Natural killer cell (primary cell): ENCODE results near the gene CBY2. TPM values are rescaled to one million over a fixed set of nuclear protein-coding genes. Genes with fewer than 3 reads are reported as not detected.
"Not testable (repeated sequence)": the region's sequence is repeated elsewhere in the genome, so short reads cannot be mapped to it uniquely, and the experiment has no call there.

Experiments
- ATAC-seq, 3 donors: fragments of 150-1000 bp in 2 of 3; fragments of 200-7000 bp in 1 of 3; cut with Tn5 transposase; 1 replicate in 1 of 3; 2 replicates in 2 of 3; pipeline ENCODE4 v1.10.0; 2021; ENCODE audit warnings: mild to moderate bottlenecking in 2 of 3, moderate library complexity in 2 of 3
- DNase-seq, 2 donors: peaks; one replicate each; pipeline versions ENCODE4 v3.0.0 to v3.0.0-alpha.2; 2013 to 2021; ENCODE audit warnings: mixed read lengths in 1 of 2
- H3K27ac ChIP-seq: one replicate; pipeline ENCODE4 v1.5.1; 2013; ENCODE audit warnings: mild to moderate bottlenecking, low read length
- H3K27me3 ChIP-seq: one replicate; pipeline ENCODE4 v1.6.1; 2013; ENCODE audit warnings: low read length; ENCODE audit not compliant: control insufficient read depth, insufficient read depth
- H3K36me3 ChIP-seq: one replicate; pipeline ENCODE4 v1.6.1; 2013; ENCODE audit warnings: low read length; ENCODE audit not compliant: control insufficient read depth, insufficient read depth
- H3K4me1 ChIP-seq: one replicate; pipeline ENCODE4 v1.6.1; 2013; ENCODE audit warnings: low read length; ENCODE audit not compliant: control insufficient read depth, insufficient read depth
- H3K4me3 ChIP-seq: one replicate; pipeline ENCODE4 v1.5.1; 2013; ENCODE audit warnings: low read length
- H3K9me3 ChIP-seq: one replicate; pipeline ENCODE4 v1.6.1; 2013; ENCODE audit warnings: low read length; ENCODE audit not compliant: control insufficient read depth, insufficient read depth
- H3K27ac Mint-ChIP-seq, 2 donors: one replicate each; pipeline ENCODE4 v1.8.0; 2022; ENCODE audit warnings: mild to moderate bottlenecking in 2 of 2, mixed read lengths in 2 of 2, moderate library complexity in 1 of 2
- H3K27me3 Mint-ChIP-seq, 2 donors: one replicate each; pipeline ENCODE4 v1.8.0; 2022; ENCODE audit warnings: low read depth in 2 of 2, mixed read lengths in 2 of 2
- H3K36me3 Mint-ChIP-seq: one replicate; pipeline ENCODE4 v1.8.0; 2022; ENCODE audit warnings: mixed read lengths
- H3K4me1 Mint-ChIP-seq, 2 donors: one replicate each; pipeline ENCODE4 v1.8.0; 2022; ENCODE audit warnings: mixed read lengths in 2 of 2
- H3K4me3 Mint-ChIP-seq: one replicate; pipeline ENCODE4 v1.8.0; 2022; ENCODE audit warnings: mild to moderate bottlenecking, moderate library complexity, mixed read lengths
- H3K9me3 Mint-ChIP-seq, 2 donors: one replicate each; pipeline ENCODE4 v1.8.0; 2022; ENCODE audit warnings: mixed read lengths in 2 of 2
- CTCF ChIP-seq: fragments of 200-600 bp; IDR thresholded peaks from one replicate; pipeline ENCODE4 v1.8.0; 2022; ENCODE audit warnings: antibody characterized with exemption
- WGBS: methylation state at CpG from one replicate; pipeline ENCODE4 v1.1.7; 2013; ENCODE audit warnings: missing lambda C conversion rate; ENCODE audit not compliant: insufficient coverage; 5-methylcytosine and 5-hydroxymethylcytosine counted together
- intact Hi-C: fragments of 100-400 bp; cut with micrococcal nuclease; formaldehyde crosslinking; loops from one replicate; pipeline ENCODE4 v1.14.2; 2022
- total RNA-seq, 4 donors: library from RNA; stranded (reverse); fragments of 120-200 nt in 1 of 4; gene quantifications; one replicate each; pipeline versions ENCODE4 v1.2.3 to v1.2.4, GENCODE V29; 2013 to 2022

Gene CBY2
- total RNA-seq, 3 donors from 2014 or later (not counting 1 experiment from before 2014, with no cell fraction given) = not detected

DNA sequence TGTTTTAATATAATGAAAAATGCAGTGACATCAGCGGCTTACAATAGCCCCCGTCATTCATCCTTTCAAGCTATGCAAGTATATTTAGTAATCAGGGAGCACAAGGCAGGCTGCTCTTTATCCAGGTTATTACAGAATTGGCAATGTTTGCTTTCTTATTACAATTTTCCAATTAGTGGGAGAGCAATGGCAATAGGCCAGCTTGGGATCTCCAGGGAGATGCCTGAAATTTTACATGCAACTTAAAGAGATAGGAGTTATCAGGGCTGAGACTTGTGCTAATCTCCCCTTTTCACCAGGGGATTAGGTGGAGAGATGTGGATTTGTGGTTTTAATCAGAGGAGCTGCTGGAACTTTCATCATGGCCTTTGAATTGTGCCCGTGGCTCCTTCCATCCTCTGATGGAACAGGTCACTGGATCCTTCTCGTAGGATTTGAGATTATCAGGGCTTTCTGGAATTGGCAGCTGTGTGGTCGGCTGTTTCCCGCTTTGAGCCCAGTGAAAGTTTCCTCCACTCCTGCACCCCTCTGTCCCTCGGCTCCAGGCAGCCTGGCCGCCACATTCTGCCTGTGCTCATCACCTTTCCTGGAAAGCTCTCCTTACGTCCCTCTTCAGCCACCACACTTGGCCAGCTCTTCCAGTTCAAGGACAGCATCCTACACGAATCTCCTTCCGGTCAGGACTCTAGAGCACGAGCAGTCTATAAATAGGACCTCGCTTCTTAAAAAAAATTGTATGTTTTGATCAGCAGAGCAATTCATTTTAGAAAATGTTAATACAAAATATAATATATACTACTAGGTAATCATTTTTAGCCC, 47.0 kb downstream of the CBY2 start:
- Mint-ChIP-seq H3K27ac (no peak overlapping the region), H3K4me1 (peaks cover 5 to 6% of the 10 kb centered on the region in 2 donors), H3K36me3 (no peaks in the 10 kb centered on the region), H3K27me3 (peaks cover 13 to 14% of the 10 kb centered on the region in 2 donors), H3K9me3 (no peaks in the 10 kb centered on the region), H3K4me3 (no peak overlapping the region)
- Histone ChIP-seq H3K9me3 (no peaks in the 10 kb centered on the region), H3K27ac (no peak overlapping the region), H3K36me3 (no peaks in the 10 kb centered on the region), H3K4me3 (no peak overlapping the region), H3K27me3 (no peaks in the 10 kb centered on the region), H3K4me1 (no peaks in the 10 kb centered on the region)
- 89% methylated on average over 12 of the region's 13 CpGs for WGBS
- no peak for TF ChIP-seq CTCF
- DNase-seq (no peak), ATAC-seq (no peak)
- intact Hi-C loops = no loop called here

DNA sequence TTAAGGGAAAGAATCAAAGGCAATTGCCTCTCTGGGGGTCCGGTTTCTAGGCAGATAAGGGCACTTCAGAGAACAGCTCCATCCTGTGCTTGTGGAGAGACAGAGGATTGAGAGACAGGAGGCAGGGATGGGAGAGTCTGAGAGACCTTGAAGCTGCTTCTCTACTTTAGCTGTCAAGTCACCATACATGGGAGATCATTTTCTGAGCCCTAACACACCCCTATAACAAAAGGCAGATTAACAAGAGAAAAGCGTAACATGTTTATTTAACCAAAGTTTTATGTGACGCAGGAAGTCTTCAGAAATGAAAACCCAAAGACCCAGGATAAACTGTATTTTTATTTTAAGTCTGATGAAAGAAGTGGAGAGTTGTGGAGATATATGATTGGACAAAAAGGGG, 48.4 kb downstream of the CBY2 start:
- peaks cover 0 to under 1% of the 10 kb centered on the region in 2 donors for H3K4me1 Mint-ChIP-seq
- no peaks in the 10 kb centered on the region for H3K36me3 ChIP-seq
- no peaks in the 10 kb centered on the region for H3K27me3 ChIP-seq
- no peak for ATAC-seq
- no peak overlapping the region for H3K27ac Mint-ChIP-seq
- no peaks in the 10 kb centered on the region for H3K4me1 ChIP-seq
- WGBS = 95% methylated on average over 3 of the region's 3 CpGs
- H3K36me3 Mint-ChIP-seq = no peaks in the 10 kb centered on the region
- no peaks in the 10 kb centered on the region for H3K9me3 Mint-ChIP-seq
- intact Hi-C loops = no loop called here
- H3K9me3 ChIP-seq = no peaks in the 10 kb centered on the region
- H3K27me3 Mint-ChIP-seq = peaks cover 10 to 14% of the 10 kb centered on the region in 2 donors
- no peak overlapping the region for H3K27ac ChIP-seq
- no peak for TF ChIP-seq CTCF
- no peak overlapping the region for H3K4me3 Mint-ChIP-seq
- H3K4me3 ChIP-seq = no peak overlapping the region
- no peak for DNase-seq

GRCh38 chr13:45751885-45752284, 49.8 kb downstream of the CBY2 start:
- Mint-ChIP-seq H3K4me3 (no peak overlapping the region), H3K4me1 (no peaks in the 10 kb centered on the region), H3K27me3 (peaks cover 10 to 14% of the 10 kb centered on the region in 2 donors), H3K9me3 (no peaks in the 10 kb centered on the region), H3K36me3 (no peaks in the 10 kb centered on the region), H3K27ac (no peak overlapping the region)
- no peak overlapping the region for H3K4me3 ChIP-seq
- ATAC-seq (no peak), DNase-seq (no peak)
- H3K27me3 ChIP-seq = no peaks in the 10 kb centered on the region
- H3K36me3 ChIP-seq = no peaks in the 10 kb centered on the region
- no peak for TF ChIP-seq CTCF
- H3K27ac ChIP-seq = no peak overlapping the region
- intact Hi-C loops = no loop called here
- no peaks in the 10 kb centered on the region for H3K4me1 ChIP-seq
- no peaks in the 10 kb centered on the region for H3K9me3 ChIP-seq

DNA sequence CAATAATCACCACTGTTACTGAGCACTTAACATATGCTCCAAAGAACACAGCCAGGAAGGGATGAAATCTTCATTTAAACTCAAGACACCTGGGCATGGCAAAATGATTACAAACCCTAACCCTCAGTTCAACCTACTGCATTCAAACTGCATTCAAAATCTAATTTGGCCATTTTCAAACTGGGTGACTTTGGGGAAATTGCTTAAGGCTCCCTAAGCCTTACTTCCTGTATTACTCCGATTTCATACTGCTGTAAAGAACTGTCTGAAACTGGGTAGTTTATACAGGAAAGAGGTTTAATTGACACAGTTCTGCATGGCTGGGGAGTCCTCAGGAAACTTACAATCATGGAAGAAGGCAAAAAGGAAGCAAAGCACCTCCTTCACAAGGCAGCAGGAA, 50.4 kb downstream of the CBY2 start:
- WGBS = 60% methylated on average over 1 of the region's 1 CpG
- Histone ChIP-seq H3K36me3 (no peaks in the 10 kb centered on the region), H3K27me3 (no peaks in the 10 kb centered on the region), H3K9me3 (no peaks in the 10 kb centered on the region), H3K4me3 (no peak overlapping the region), H3K4me1 (no peaks in the 10 kb centered on the region), H3K27ac (no peak overlapping the region)
- peaks cover 0 to under 1% of the 10 kb centered on the region in 2 donors for H3K9me3 Mint-ChIP-seq
- ATAC-seq (no peak), DNase-seq (no peak)
- TF ChIP-seq CTCF = no peak
- no peak overlapping the region for H3K4me3 Mint-ChIP-seq
- no peaks in the 10 kb centered on the region for H3K4me1 Mint-ChIP-seq
- intact Hi-C loops = no loop called here
- H3K27me3 Mint-ChIP-seq = peaks cover 10 to 14% of the 10 kb centered on the region in 2 donors
- peaks cover 3% of the 10 kb centered on the region for H3K36me3 Mint-ChIP-seq
- H3K27ac Mint-ChIP-seq = no peak overlapping the region

GRCh38 chr13:45756498-45756897, 54.4 kb downstream of the CBY2 start:
- H3K27me3 Mint-ChIP-seq, H3K36me3 Mint-ChIP-seq, H3K27me3 ChIP-seq, H3K27ac Mint-ChIP-seq, ATAC-seq, H3K27ac ChIP-seq, intact Hi-C loops, H3K36me3 ChIP-seq, H3K4me3 Mint-ChIP-seq, DNase-seq, H3K4me1 ChIP-seq, H3K9me3 ChIP-seq, H3K9me3 Mint-ChIP-seq, H3K4me1 Mint-ChIP-seq, H3K4me3 ChIP-seq: not testable (repeated sequence)
- WGBS = 100% methylated on average over 1 of the region's 1 CpG
